MM.1S (cell line): ENCODE results near the gene CD1D.
A peak's percentile ranks its signal among the peaks of the same experiment; 100 is the strongest.

Source experiments
- DNase-seq: peaks from one replicate; pipeline ENCODE4 v3.0.0-alpha.2; 2015
- H2AFZ ChIP-seq: fragments of 300-600 bp; sonication (generic); 2 replicates; pipeline ENCODE4 v1.6.0; 2016; ENCODE audit warnings: antibody characterized with exemption, low read length
- H3F3A ChIP-seq: fragments of 300-600 bp; sonication (generic); 2 replicates; pipeline ENCODE4 v1.6.1; 2016; ENCODE audit warnings: mild to moderate bottlenecking, antibody characterized with exemption, low read length, moderate library complexity, mixed read lengths; ENCODE audit not compliant: insufficient read depth
- H3K27ac ChIP-seq: fragments of 300-600 bp; sonication (generic); 2 replicates; pipeline ENCODE4 v1.5.1; 2016; ENCODE audit warnings: mild to moderate bottlenecking, low read length
- H3K27me3 ChIP-seq: fragments of 300-600 bp; sonication (generic); replicated peaks from 2 replicates; pipeline ENCODE4 v1.6.0; 2016; ENCODE audit warnings: low read length; ENCODE audit not compliant: insufficient read depth
- H3K36me3 ChIP-seq: fragments of 300-600 bp; sonication (generic); replicated peaks from 2 replicates; pipeline ENCODE4 v1.6.1; 2016; ENCODE audit warnings: mild to moderate bottlenecking, low read length, mixed read lengths; ENCODE audit not compliant: insufficient read depth
- H3K4me1 ChIP-seq: fragments of 300-600 bp; sonication (generic); 2 replicates; pipeline ENCODE4 v1.6.1; 2016; ENCODE audit warnings: low read length, mixed read lengths
- H3K4me2 ChIP-seq: fragments of 300-600 bp; sonication (generic); 2 replicates; pipeline ENCODE4 v1.6.0; 2016; ENCODE audit warnings: low read depth, low read length
- H3K4me3 ChIP-seq: fragments of 300-600 bp; sonication (generic); 2 replicates; pipeline ENCODE4 v1.5.1; 2016; ENCODE audit warnings: low read length, mixed read lengths
- H3K79me2 ChIP-seq: fragments of 300-600 bp; sonication (generic); 2 replicates; pipeline ENCODE4 v1.6.1; 2016; ENCODE audit warnings: mixed run types, low read length, mixed read lengths
- H3K9ac ChIP-seq: fragments of 300-600 bp; sonication (generic); 2 replicates; pipeline ENCODE4 v1.6.1; 2016; ENCODE audit warnings: low read length, mixed read lengths
- H3K9me2 ChIP-seq: fragments of 300-600 bp; sonication (generic); replicated peaks from 2 replicates; pipeline ENCODE4 v1.6.1; 2016; ENCODE audit warnings: mild to moderate bottlenecking, low read length, mixed read lengths; ENCODE audit not compliant: insufficient read depth
- H3K9me3 ChIP-seq: fragments of 300-600 bp; sonication (generic); replicated peaks from 2 replicates; pipeline ENCODE4 v1.6.1; 2016; ENCODE audit warnings: mild to moderate bottlenecking, low read length, mixed read lengths; ENCODE audit not compliant: insufficient read depth
- H4K20me1 ChIP-seq: fragments of 300-600 bp; sonication (generic); 2 replicates; pipeline ENCODE4 v1.6.1; 2016; ENCODE audit warnings: mild to moderate bottlenecking, low read length, moderate library complexity, mixed read lengths; ENCODE audit not compliant: insufficient read depth
- EZH2 ChIP-seq: fragments of 300-600 bp; sonication (generic); optimal IDR thresholded peaks from 2 replicates; pipeline ENCODE3; 2017; ENCODE audit warnings: low read depth, mild to moderate bottlenecking, antibody characterized with exemption, low read length, mixed read lengths
- EZH2phosphoT487 ChIP-seq: fragments of 300-600 bp; sonication (generic); IDR thresholded peaks from 2 replicates; pipeline ENCODE4 v1.6.1; 2018; ENCODE audit warnings: antibody characterized with exemption, low read length
- TF ChIP-seq, protein P1 (sequence below): fragments of 300-600 bp; sonication (generic); IDR thresholded peaks from 2 replicates; pipeline ENCODE4 v1.5.1; 2016; ENCODE audit warnings: antibody characterized with exemption, low read length, mixed read lengths

CD1D gene

DNA sequence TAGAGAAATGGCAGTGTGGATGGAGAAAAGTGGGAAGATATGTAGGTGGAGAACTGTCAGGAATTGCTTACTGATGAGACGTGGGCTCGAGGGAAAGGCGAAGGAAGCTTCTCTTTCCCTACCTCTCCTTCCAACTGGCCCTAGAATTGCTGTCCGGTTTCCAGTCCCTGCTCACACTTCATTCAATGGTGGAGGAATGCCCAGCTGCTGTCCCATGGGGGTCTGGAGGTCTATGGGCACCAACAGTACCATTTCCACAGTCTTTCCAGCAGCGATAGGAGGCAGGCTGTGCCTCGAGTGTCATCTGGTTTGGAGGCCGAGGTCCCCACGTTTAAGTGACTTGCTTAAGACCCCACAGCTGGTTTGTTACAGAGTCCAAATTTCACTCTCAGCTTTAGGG lies 31.5 kb upstream of the CD1D start:
- Histone ChIP-seq H3K9me2 (no peaks in the 10 kb centered on the region), H3K4me2 (peak overlapping the region; percentile 50), H3K4me3 (peak overlapping the region; percentile 63), H2AFZ (peak overlapping the region; percentile 73), H3F3A (no peaks in the 10 kb centered on the region), H4K20me1 (no peaks in the 10 kb centered on the region), H3K36me3 (no peaks in the 10 kb centered on the region), H3K27ac (no peak overlapping the region), H3K9me3 (no peaks in the 10 kb centered on the region), H3K4me1 (no peaks in the 10 kb centered on the region; the same call in 1 of the 2 replicates), H3K79me2 (no peaks in the 10 kb centered on the region), H3K27me3 (peaks cover 76% of the 10 kb centered on the region), H3K9ac (no peak overlapping the region)
- DNase-seq: no peak
- TF ChIP-seq EZH2 (no peak), EZH2phosphoT487 (no peak)
- TF ChIP-seq, protein P1, sequence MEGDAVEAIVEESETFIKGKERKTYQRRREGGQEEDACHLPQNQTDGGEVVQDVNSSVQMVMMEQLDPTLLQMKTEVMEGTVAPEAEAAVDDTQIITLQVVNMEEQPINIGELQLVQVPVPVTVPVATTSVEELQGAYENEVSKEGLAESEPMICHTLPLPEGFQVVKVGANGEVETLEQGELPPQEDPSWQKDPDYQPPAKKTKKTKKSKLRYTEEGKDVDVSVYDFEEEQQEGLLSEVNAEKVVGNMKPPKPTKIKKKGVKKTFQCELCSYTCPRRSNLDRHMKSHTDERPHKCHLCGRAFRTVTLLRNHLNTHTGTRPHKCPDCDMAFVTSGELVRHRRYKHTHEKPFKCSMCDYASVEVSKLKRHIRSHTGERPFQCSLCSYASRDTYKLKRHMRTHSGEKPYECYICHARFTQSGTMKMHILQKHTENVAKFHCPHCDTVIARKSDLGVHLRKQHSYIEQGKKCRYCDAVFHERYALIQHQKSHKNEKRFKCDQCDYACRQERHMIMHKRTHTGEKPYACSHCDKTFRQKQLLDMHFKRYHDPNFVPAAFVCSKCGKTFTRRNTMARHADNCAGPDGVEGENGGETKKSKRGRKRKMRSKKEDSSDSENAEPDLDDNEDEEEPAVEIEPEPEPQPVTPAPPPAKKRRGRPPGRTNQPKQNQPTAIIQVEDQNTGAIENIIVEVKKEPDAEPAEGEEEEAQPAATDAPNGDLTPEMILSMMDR: no peak

DNA sequence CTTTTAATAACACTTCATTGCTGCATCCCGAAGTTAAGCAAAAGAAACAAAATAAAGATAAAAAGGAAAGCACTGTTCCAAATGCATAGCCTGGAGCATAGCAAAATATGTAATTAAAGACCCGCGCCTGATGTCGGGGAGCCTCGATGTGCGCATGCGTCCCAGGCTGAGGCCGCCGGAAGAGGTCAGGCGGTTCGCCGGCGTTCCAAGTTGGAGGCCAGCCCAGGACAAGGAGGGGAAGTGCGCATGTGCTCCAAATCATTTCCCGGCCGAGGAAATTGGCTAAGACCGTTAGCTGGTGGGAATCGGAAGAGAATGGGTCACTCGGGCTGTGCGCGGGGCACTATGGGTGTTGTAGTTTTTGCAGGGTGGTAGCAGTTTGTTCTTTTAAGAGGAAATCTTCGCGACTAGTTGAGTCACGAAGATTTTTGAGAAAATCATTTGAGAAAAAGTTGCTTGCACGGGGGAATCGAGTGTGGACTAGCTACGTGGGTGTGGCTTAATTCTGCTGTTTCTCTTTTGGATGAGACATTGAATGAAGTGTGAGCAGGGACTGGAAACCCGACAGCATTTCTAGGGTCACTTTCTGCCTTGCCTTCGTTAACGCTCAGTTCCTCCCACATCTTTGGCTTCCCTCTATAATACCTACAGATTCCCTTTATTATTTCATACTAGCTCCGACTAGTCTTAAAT lies 31.0 kb upstream of the CD1D start:
- no peaks in the 10 kb centered on the region for H3F3A ChIP-seq
- H3K27ac ChIP-seq: no peak overlapping the region
- no peaks in the 10 kb centered on the region; the same call in 1 of the 2 replicates for H3K4me1 ChIP-seq
- peak; percentile 88 for DNase-seq
- no peaks in the 10 kb centered on the region for H3K79me2 ChIP-seq
- no peaks in the 10 kb centered on the region for H3K9me3 ChIP-seq
- H3K36me3 ChIP-seq: no peaks in the 10 kb centered on the region
- H3K27me3 ChIP-seq: peaks cover 80% of the 10 kb centered on the region
- peak overlapping the region; percentile 50 for H3K4me2 ChIP-seq
- H3K4me3 ChIP-seq: peak overlapping the region; percentile 63
- no peak overlapping the region for H3K9ac ChIP-seq
- TF ChIP-seq EZH2phosphoT487 (no peak; the same call in 1 of the 2 replicates), EZH2 (no peak)
- TF ChIP-seq, protein P1: no peak
- peak overlapping the region; percentile 73 for H2AFZ ChIP-seq
- H3K9me2 ChIP-seq: no peaks in the 10 kb centered on the region
- no peaks in the 10 kb centered on the region for H4K20me1 ChIP-seq

DNA sequence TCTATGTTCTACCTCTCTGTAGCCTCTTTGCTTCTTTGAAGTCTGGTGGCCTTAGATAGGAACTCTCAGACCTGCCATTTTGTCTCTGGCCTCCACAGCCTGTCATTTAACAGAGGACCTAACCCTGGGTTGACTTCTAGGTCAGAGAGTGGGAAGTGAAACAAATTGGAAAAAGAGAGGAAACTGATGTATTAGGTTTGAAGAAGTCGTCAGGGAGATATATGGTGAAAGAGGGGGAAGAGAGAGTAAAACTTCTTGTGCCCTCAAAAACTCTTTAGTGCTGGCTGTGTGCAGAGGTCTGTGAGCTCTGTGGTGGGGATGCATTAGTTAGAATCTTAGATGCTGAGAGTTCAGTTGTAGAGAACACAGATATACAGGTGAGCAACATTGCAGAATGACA lies 30.2 kb upstream of the CD1D start:
- DNase-seq: no peak
- no peaks in the 10 kb centered on the region; the same call in 1 of the 2 replicates for H3K4me1 ChIP-seq
- H4K20me1 ChIP-seq: no peaks in the 10 kb centered on the region
- H3K36me3 ChIP-seq: no peaks in the 10 kb centered on the region
- no peaks in the 10 kb centered on the region for H3K9me2 ChIP-seq
- TF ChIP-seq EZH2: no peak
- TF ChIP-seq, protein P1: no peak
- no peak for TF ChIP-seq EZH2phosphoT487
- no peaks in the 10 kb centered on the region for H3F3A ChIP-seq
- peaks cover 88% of the 10 kb centered on the region for H3K27me3 ChIP-seq
- H3K4me2 ChIP-seq: peak overlapping the region; percentile 50
- no peaks in the 10 kb centered on the region for H3K79me2 ChIP-seq
- H3K27ac ChIP-seq: no peak overlapping the region
- H3K4me3 ChIP-seq: peak overlapping the region; percentile 63
- H3K9me3 ChIP-seq: no peaks in the 10 kb centered on the region
- no peak overlapping the region for H3K9ac ChIP-seq
- H2AFZ ChIP-seq: 0 out of 2 replicates have a peak overlapping the region, but pooled peaks have one; percentile 73
